Activated CD8-positive, alpha-beta T cell treated with anti-CD3 and anti-CD28 coated beads for 36 hours (primary cell): ENCODE measurements around the gene CCL21. TPM values are rescaled to one million over a fixed set of nuclear protein-coding genes. Genes with fewer than 3 reads are reported as not detected.

Source experiments
- ATAC-seq: fragments of 200-7000 bp; cut with Tn5 transposase; one replicate; pipeline ENCODE4 v1.10.0; 2021; ENCODE audit warnings: mild to moderate bottlenecking, moderate library complexity
- CTCF ChIA-PET: fragments of 350-600 bp; sonication (Branson Sonifier 250); formaldehyde crosslinking; loops from one replicate; lab custom pipeline; 2021; ENCODE audit warnings: antibody characterized with exemption; lab: Charles Lee
- POLR2A ChIA-PET: fragments of 350-600 bp; sonication (Branson Sonifier 250); formaldehyde crosslinking; loops from one replicate; lab custom pipeline; 2021; ENCODE audit warnings: antibody characterized with exemption; lab: Charles Lee
- DNase-seq: peaks from one replicate; pipeline ENCODE4 v3.0.0-alpha.2; 2020
- H3K27ac Mint-ChIP-seq: one replicate; pipeline ENCODE4 v1.8.0; 2021; ENCODE audit warnings: mild to moderate bottlenecking, mixed read lengths
- H3K27me3 Mint-ChIP-seq: one replicate; pipeline ENCODE4 v1.8.0; 2021; ENCODE audit warnings: mixed read lengths
- H3K36me3 Mint-ChIP-seq: one replicate; pipeline ENCODE4 v1.8.0; 2021; ENCODE audit warnings: low read depth, mixed read lengths
- H3K4me1 Mint-ChIP-seq: one replicate; pipeline ENCODE4 v1.8.0; 2021; ENCODE audit warnings: low read depth, mixed read lengths
- H3K4me3 Mint-ChIP-seq: one replicate; pipeline ENCODE4 v1.8.0; 2021; ENCODE audit warnings: mild to moderate bottlenecking, moderate library complexity, mixed read lengths
- H3K9me3 Mint-ChIP-seq: one replicate; pipeline ENCODE4 v1.8.0; 2021; ENCODE audit warnings: mixed read lengths
- CTCF ChIP-seq: fragments of 200-600 bp; IDR thresholded peaks from one replicate; pipeline ENCODE4 v1.8.0; 2022; ENCODE audit warnings: antibody characterized with exemption, mild to moderate bottlenecking
- intact Hi-C: fragments of 100-400 bp; cut with micrococcal nuclease; formaldehyde crosslinking; loops from one replicate; pipeline ENCODE4 v1.10.0; 2022
- total RNA-seq, 2 experiments: library from RNA; stranded (reverse); gene quantifications; one replicate each; pipeline ENCODE4 v1.2.3, GENCODE V29; 2021

The CCL21 gene
- total RNA-seq, 2 experiments from 2014 or later = not detected

DNA sequence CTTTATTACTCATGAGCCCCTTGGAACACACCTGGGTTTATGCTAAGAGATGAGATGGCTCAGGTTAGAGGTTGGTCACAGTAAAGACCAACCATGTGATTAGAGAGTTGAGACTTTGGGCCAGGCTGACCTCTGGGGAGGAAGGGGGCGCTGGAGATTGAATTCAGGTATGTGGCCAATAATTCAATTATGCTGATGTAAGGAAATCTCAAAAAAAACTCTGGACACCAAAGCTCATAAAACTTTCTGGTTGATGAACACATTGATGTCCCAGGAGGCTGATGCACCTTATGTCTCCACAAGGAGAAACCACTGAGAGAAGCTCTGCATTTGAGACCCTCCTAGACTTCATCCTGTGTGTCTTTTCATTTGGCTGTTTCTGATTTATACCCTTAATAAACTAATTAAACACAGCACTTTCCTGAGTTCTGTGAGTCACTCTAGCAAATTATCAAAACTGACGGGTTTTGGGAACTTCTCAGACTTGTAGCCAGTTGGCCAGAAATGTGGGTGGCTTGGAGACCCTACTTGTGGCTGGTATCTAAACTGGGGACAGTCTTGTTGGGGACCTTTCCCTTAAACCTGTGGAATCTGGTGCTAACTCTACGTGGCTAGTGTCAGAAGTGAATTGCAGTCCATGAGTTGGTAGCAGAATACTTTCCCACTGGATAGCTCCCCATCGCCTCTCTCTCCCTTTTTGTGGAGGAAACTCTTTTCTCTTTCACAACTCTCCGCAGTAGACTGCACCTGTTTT lies 40.0 kb downstream of the CCL21 start:
- ChIA-PET POLR2A (no interaction called here), CTCF (interaction anchor here (3.8 kb wide), 1 partner anchor 32 kb away, joined by 18 read pairs; no protein-coding TSS in a partner anchor)
- H3K36me3 Mint-ChIP-seq = peaks cover 4% of the 10 kb centered on the region
- H3K4me1 Mint-ChIP-seq = no peaks in the 10 kb centered on the region
- no peak for ATAC-seq
- H3K4me3 Mint-ChIP-seq = no peak overlapping the region
- H3K9me3 Mint-ChIP-seq = peaks cover 9% of the 10 kb centered on the region
- no peak overlapping the region for H3K27ac Mint-ChIP-seq
- H3K27me3 Mint-ChIP-seq = no peaks in the 10 kb centered on the region
- intact Hi-C loops = no loop called here
- no peak for TF ChIP-seq CTCF
- no peak for DNase-seq

DNA sequence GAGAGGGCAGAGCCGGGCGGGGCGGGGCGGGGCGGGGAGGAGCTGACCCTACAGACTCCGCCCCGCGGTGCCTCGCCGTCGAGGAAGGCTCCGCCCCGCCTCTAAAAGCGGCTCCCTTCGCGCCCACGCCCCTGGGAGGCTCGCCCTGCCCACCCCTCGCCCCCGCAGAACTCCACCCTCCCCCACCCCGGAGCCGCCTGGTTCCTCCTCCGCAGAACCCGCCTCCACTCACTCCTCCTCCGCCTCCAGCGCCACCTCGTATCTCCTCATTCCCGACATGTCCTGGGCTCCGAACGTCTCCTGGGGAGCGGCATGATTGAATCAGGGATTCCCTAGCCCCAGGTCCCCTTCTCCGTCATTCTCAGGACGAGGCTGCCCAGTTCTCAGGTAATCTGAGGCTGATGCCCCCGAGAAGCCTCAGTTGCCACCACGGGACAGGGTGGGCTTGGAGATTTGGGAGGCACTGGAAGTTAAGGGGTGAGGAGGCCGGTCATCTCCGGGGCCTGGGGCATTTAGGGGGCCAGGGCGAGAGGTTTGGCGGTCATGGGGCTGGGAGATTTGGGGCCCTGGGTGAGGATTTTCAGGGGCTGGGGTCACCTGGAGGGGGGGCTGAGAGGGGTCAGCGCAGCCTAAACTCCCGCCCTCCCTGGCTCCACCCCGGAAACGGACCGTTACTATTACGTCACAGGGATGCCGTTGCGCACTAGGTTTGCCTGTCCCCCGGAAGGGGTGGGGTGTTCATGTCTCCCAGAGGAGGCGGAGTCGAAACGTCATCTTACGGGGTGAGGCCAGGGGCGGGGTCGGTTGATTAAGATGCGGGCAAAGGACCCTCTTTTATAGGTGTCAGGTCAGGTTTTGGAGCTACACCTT lies 44.3 kb downstream of the CCL21 start:
- no peak for TF ChIP-seq CTCF
- Mint-ChIP-seq H3K27me3 (no peaks in the 10 kb centered on the region), H3K4me3 (peak overlapping the region; percentile 79), H3K9me3 (peaks cover 9% of the 10 kb centered on the region), H3K4me1 (peaks cover 22% of the 10 kb centered on the region), H3K27ac (peak overlapping the region; percentile 85), H3K36me3 (peaks cover 5% of the 10 kb centered on the region)
- peak; percentile 91 for DNase-seq
- intact Hi-C loops = no loop called here
- CTCF ChIA-PET = interaction anchor here (0.9 to 6.5 kb wide), 8 partner anchors 10 to 445 kb away, joined by 3 to 54 read pairs (median 6); partner anchors contain the start of genes GALT and SIGMAR1
- POLR2A ChIA-PET = interaction anchor here (1.1 to 1.5 kb wide), 2 partner anchors 21 to 29 kb away, joined by 3 to 12 read pairs; partner anchors contain the start of gene SIGMAR1
- peak; percentile 81 for ATAC-seq

- Mint-ChIP-seq H3K4me3 (peak overlapping the region; percentile 79), H3K27me3 (no peaks in the 10 kb centered on the region), H3K36me3 (peaks cover 8% of the 10 kb centered on the region), H3K9me3 (peaks cover 5% of the 10 kb centered on the region), H3K4me1 (peaks cover 22% of the 10 kb centered on the region), H3K27ac (peak overlapping the region; percentile 83)
- CTCF ChIA-PET = interaction anchor here (0.9 to 6.5 kb wide), 9 partner anchors 9 to 446 kb away, joined by 3 to 54 read pairs (median 4); partner anchors contain the start of genes GALT and SIGMAR1
- intact Hi-C loops = no loop called here
- POLR2A ChIA-PET = interaction anchor here (1.1 to 1.5 kb wide), 2 partner anchors 20 to 28 kb away, joined by 3 to 12 read pairs; partner anchors contain the start of gene SIGMAR1
- ATAC-seq (no peak), DNase-seq (no peak)
- no peak for TF ChIP-seq CTCF
Observed at GRCh38 chr9:34665067-34665380, 44.9 kb downstream of the CCL21 start.

DNA sequence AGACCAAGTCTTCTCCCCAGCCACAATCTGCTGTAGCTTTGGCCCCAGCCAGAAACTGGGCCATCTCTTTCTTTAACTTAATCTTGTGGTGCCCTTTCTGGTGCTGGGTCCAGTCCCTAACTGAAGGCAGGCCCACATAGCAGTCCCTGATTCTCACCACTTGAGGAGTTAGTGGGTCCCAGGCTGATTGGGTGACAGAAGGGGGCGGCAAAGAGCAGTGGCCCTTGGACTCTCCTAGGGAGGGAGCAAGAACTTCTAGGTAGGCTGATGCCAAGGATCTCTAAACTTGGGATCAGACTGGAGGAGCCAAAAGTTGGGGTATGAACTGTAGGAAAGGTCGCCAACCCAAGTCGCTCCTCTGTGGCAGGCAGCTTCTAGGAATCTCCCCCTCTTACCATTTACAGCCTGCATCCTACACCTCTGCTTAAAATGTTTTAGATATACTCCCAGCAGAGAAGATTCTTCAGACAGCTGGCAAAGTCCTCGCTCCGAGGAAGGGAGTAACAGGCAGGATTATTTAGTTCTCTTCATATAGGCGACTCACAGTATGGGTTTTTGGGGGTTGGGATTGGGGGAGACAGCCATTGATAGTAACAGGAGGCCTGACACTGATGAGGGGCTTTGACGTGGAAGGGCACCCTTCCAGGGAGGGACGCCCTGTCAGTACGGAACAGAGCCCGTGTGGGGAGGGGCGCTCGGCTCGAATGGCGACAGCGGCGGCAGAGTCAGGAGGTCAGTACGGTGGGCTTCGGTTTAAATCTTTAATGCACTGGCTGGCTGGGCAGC lies 45.5 kb downstream of the CCL21 start:
- ATAC-seq = peak; percentile 69
- peak; percentile 91 for DNase-seq
- CTCF ChIA-PET = interaction anchor here (0.9 to 6.5 kb wide), 11 partner anchors 8 to 446 kb away, joined by 3 to 54 read pairs (median 3); partner anchors contain the start of genes GALT and SIGMAR1
- H3K4me3 Mint-ChIP-seq = peak overlapping the region; percentile 79
- H3K9me3 Mint-ChIP-seq = peaks cover 5% of the 10 kb centered on the region
- POLR2A ChIA-PET = interaction anchor here (1.1 to 1.5 kb wide), 3 partner anchors 20 to 28 kb away, joined by 3 to 12 read pairs (median 3); partner anchors contain the start of gene SIGMAR1
- H3K27me3 Mint-ChIP-seq = no peaks in the 10 kb centered on the region
- peak; percentile 83 for TF ChIP-seq CTCF
- H3K36me3 Mint-ChIP-seq = peaks cover 9% of the 10 kb centered on the region
- peaks cover 22% of the 10 kb centered on the region for H3K4me1 Mint-ChIP-seq
- peak overlapping the region; percentile 83 for H3K27ac Mint-ChIP-seq
- intact Hi-C loops = no loop called here
